ENCODE measurements around the gene LDLRAD3.

GRCh38 chr11:36016263-36016662, 72.4 kb downstream of the LDLRAD3 start:
- TF ChIP-seq EZH2phosphoT487 (IDR thresholded peaks at IDR 0.05; ENCODE audit: borderline replicate concordance, low read length), result no peak
- TF ChIP-seq, protein P1, sequence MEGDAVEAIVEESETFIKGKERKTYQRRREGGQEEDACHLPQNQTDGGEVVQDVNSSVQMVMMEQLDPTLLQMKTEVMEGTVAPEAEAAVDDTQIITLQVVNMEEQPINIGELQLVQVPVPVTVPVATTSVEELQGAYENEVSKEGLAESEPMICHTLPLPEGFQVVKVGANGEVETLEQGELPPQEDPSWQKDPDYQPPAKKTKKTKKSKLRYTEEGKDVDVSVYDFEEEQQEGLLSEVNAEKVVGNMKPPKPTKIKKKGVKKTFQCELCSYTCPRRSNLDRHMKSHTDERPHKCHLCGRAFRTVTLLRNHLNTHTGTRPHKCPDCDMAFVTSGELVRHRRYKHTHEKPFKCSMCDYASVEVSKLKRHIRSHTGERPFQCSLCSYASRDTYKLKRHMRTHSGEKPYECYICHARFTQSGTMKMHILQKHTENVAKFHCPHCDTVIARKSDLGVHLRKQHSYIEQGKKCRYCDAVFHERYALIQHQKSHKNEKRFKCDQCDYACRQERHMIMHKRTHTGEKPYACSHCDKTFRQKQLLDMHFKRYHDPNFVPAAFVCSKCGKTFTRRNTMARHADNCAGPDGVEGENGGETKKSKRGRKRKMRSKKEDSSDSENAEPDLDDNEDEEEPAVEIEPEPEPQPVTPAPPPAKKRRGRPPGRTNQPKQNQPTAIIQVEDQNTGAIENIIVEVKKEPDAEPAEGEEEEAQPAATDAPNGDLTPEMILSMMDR (IDR thresholded peaks at IDR 0.05; ENCODE audit: low read depth, low read length, poor library complexity, severe bottlenecking), result no peak

Data from DOHH2 (cell line).